Gastrocnemius medialis (tissue), 4 donors: ENCODE data around the gene FGR. TPM values are rescaled to one million over a fixed set of nuclear protein-coding genes. Genes with fewer than 3 reads are reported as not detected.

ENCODE experiments used
- ATAC-seq, 2 donors: fragments of 150-250 bp; one replicate each; pipeline ENCODE4 v1.9.1; 2016
- DNase-seq, 2 donors: peaks; one replicate each; pipeline ENCODE4 v3.0.0-alpha.2; 2019
- H3K27ac ChIP-seq, 4 donors: fragments of 200-600 bp; sonication (generic); 1 replicate in 1 of 4; 2 replicates in 3 of 4; pipeline ENCODE4 v1.5.1; 2016 to 2018; ENCODE audit warnings: mild to moderate bottlenecking in 2 of 4, moderate library complexity in 1 of 4
- H3K27me3 ChIP-seq, 3 donors: fragments of 200-600 bp; sonication (generic) in 2 of 3; 1 replicate in 1 of 3; 2 replicates in 2 of 3; pipeline versions ENCODE4 v1.5.1 to v1.6.0; 2016 to 2019; ENCODE audit warnings: mild to moderate bottlenecking in 1 of 3, moderate library complexity in 1 of 3
- H3K36me3 ChIP-seq, 2 donors: fragments of 200-600 bp; sonication (generic) in 1 of 2; one replicate each; pipeline ENCODE4 v1.5.1; 2017 to 2018
- H3K4me1 ChIP-seq, 2 donors: fragments of 200-600 bp; sonication (generic) in 1 of 2; one replicate each; pipeline ENCODE4 v1.5.1; 2016 to 2017; ENCODE audit warnings: mild to moderate bottlenecking in 2 of 2
- H3K4me3 ChIP-seq, 4 donors: fragments of 200-600 bp; sonication (generic) in 3 of 4; 1 replicate in 1 of 4; 2 replicates in 3 of 4; pipeline ENCODE4 v1.5.1; 2016 to 2019; ENCODE audit warnings: mild to moderate bottlenecking in 2 of 4
- H3K9me3 ChIP-seq, 3 donors: fragments of 200-600 bp; sonication (generic) in 2 of 3; 1 replicate in 1 of 3; 2 replicates in 2 of 3; pipeline ENCODE4 v1.5.1; 2016 to 2019
- CTCF ChIP-seq, 5 experiments: fragments of 450-650 bp in 3 of 5; fragments of 200-600 bp in 2 of 5; sonication (generic) in 2 of 5; IDR thresholded peaks in 4 of 5; conservative IDR thresholded peaks in 1 of 5; 1 replicate in 4 of 5; 2 replicates in 1 of 5; pipeline ENCODE4 v1.5.1; 2016 to 2019; ENCODE audit warnings: antibody characterized with exemption in 5 of 5, mild to moderate bottlenecking in 3 of 5, moderate library complexity in 3 of 5
- POLR2A ChIP-seq, 2 donors: fragments of 450-650 bp; IDR thresholded peaks; one replicate each; pipeline ENCODE4 v1.6.1; 2017; ENCODE audit warnings: antibody characterized with exemption in 2 of 2, mild to moderate bottlenecking in 2 of 2, moderate library complexity in 2 of 2
- in situ Hi-C, 4 donors: fragments of 200-750 bp; cut with MboI; loops; one replicate each; pipeline versions ENCODE4 v1.15.0 to v1.8.0; 2017; ENCODE audit warnings: low sequenced_read_pairs in 4 of 4
- intact Hi-C: fragments of 100-400 bp; cut with DNase I; formaldehyde crosslinking; loops from one replicate; pipeline ENCODE4 v1.15.1; 2023; ENCODE audit warnings: low total_unique reads
- total RNA-seq, 4 donors: library from RNA; depleted of rRNA; stranded (reverse); fragments of >200 nt; gene quantifications; one replicate each; pipeline versions ENCODE4 v1.1.0 to v1.2.3, GENCODE V29; 2016

The FGR gene
- total RNA-seq, 4 donors from 2014 or later = 1.3 to 5.8 (median 4.7) TPM

GRCh38 chr1:27581823-27582243, 53.2 kb downstream of the FGR start:
- intact Hi-C loops (no loop called here), in situ Hi-C loops (no loop called here)
- ATAC-seq = peak; percentile 29 to 53
- H3K27me3 ChIP-seq = no peaks in the 10 kb centered on the region
- TF ChIP-seq CTCF (IDR thresholded peaks at IDR 0.05 in 4 of 5, conservative IDR thresholded peaks at IDR 0.05 in 1 of 5) (no peak), POLR2A (IDR thresholded peaks at IDR 0.05) (no peak)
- peak in 1 of 2 donors; percentile 61 for DNase-seq
- no peaks in the 10 kb centered on the region for H3K9me3 ChIP-seq
- peaks cover 52 to 71% of the 10 kb centered on the region in 2 donors for H3K4me1 ChIP-seq
- H3K36me3 ChIP-seq = no peaks in the 10 kb centered on the region
- no peak overlapping the region for H3K4me3 ChIP-seq
- peak overlapping the region; percentile 95 to 100 (median 98) for H3K27ac ChIP-seq

- no peaks in the 10 kb centered on the region for H3K36me3 ChIP-seq
- no peak overlapping the region for H3K4me3 ChIP-seq
- no peaks in the 10 kb centered on the region for H3K9me3 ChIP-seq
- H3K27ac ChIP-seq = peak overlapping the region; percentile 95 to 100 (median 98)
- H3K4me1 ChIP-seq = peaks cover 71 to 83% of the 10 kb centered on the region in 2 donors
- TF ChIP-seq CTCF (IDR thresholded peaks at IDR 0.05 in 4 of 5, conservative IDR thresholded peaks at IDR 0.05 in 1 of 5) (no peak), POLR2A (IDR thresholded peaks at IDR 0.05) (no peak)
- in situ Hi-C loops (no loop called here), intact Hi-C loops (loop anchor here (2.0 to 10.0 kb wide), 2 partner anchors 21 to 1343 kb away; partner anchors contain the start of gene CEP85)
- no peaks in the 10 kb centered on the region for H3K27me3 ChIP-seq
- DNase-seq (peak in 1 of 2 donors; percentile 45), ATAC-seq (no peak)
Observed at GRCh38 chr1:27577504-27578188, 57.3 kb downstream of the FGR start.

- in situ Hi-C loops = no loop called here
- Histone ChIP-seq H3K27ac (peak overlapping the region; percentile 95 to 100 (median 98)), H3K4me3 (peak overlapping the region in 1 of 4 donors; percentile 52), H3K27me3 (no peaks in the 10 kb centered on the region), H3K4me1 (peaks cover 71 to 85% of the 10 kb centered on the region in 2 donors), H3K36me3 (no peaks in the 10 kb centered on the region), H3K9me3 (no peaks in the 10 kb centered on the region)
- TF ChIP-seq POLR2A (IDR thresholded peaks at IDR 0.05) = no peak
- no peak for TF ChIP-seq CTCF (IDR thresholded peaks at IDR 0.05 in 4 of 5, conservative IDR thresholded peaks at IDR 0.05 in 1 of 5)
- intact Hi-C loops = loop anchor here (2.0 to 10.0 kb wide), 2 partner anchors 20 to 1342 kb away; partner anchors contain the start of gene CEP85
- ATAC-seq (no peak), DNase-seq (peak in 1 of 2 donors; percentile 49)
Observed at GRCh38 chr1:27576806-27577227, 58.2 kb downstream of the FGR start.

- in situ Hi-C loops (no loop called here), intact Hi-C loops (loop anchor here (2.0 to 10.0 kb wide), 2 partner anchors 19 to 1341 kb away; partner anchors contain the start of gene CEP85)
- Histone ChIP-seq H3K27ac (peak overlapping the region; percentile 95 to 100 (median 98)), H3K36me3 (no peaks in the 10 kb centered on the region), H3K27me3 (no peaks in the 10 kb centered on the region), H3K4me1 (peaks cover 76 to 85% of the 10 kb centered on the region in 2 donors), H3K9me3 (no peaks in the 10 kb centered on the region), H3K4me3 (peak overlapping the region; percentile 52 to 66 (median 58))
- TF ChIP-seq POLR2A (IDR thresholded peaks at IDR 0.05) (no peak), CTCF (IDR thresholded peaks at IDR 0.05 in 4 of 5, conservative IDR thresholded peaks at IDR 0.05 in 1 of 5) (peak in 2 of 5 experiments; percentile 24 to 32)
- DNase-seq (peak; percentile 82 to 94), ATAC-seq (peak; percentile 29 to 32)
Observed at GRCh38 chr1:27575840-27576331, 59.1 kb downstream of the FGR start.
